H54 (cell line): Measurements from ENCODE around the gene CCDC57.
A peak's percentile ranks its signal among the peaks of the same experiment; 100 is the strongest.

Source experiments
- DNase-seq: peaks from one replicate; pipeline ENCODE4 v3.0.0; 2011; ENCODE audit warnings: low spot score, mixed read lengths; ENCODE audit not compliant: insufficient read length
- FAIRE-seq: peaks from 3 replicates; lab custom pipeline; 2011; peaks lifted over from hg19 to GRCh38; lab: Jason Lieb, UNC
- POLR2A ChIP-seq: IDR thresholded peaks from 2 replicates; pipeline ENCODE4 v1.6.1; 2011; ENCODE audit warnings: low read depth, mild to moderate bottlenecking, low read length

The CCDC57 gene

DNA sequence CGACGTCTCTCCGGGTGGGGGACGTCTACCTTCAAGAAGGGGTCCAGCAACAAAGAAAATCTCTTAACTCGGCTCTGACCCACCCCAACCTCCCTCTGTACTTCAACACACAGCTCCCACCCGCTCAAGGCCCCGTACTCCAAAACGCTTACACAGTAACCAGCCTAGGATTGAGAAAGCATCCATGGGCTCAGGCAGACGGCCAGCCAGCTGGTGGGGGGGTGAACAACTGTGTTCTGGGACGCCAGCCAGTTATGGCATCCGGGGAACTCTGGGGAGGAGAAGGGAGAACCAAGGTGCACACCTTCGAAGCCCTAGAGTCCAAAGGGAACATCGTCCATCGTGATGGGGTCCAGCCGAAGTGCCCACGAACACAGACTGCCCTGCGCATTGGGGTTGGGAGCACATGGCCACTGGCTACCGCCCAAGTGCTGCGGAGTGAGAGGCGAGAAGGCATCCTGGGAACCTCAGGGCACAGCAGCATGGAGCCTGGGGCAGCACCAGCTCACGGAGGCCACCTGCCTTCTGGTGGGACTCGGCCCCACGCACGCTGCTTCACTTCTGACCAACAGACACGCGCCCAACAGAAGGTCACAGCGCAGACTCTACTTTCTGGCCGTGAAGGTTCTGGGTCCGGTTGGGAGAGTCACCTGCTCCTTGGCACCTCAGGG lies 30.5 kb upstream of the CCDC57 start:
- FAIRE-seq (no peak), DNase-seq (no peak)
- no peak for TF ChIP-seq POLR2A

GRCh38 chr17:82242698-82242976 lies 30.0 kb upstream of the CCDC57 start:
- FAIRE-seq (no peak), DNase-seq (no peak)

DNA sequence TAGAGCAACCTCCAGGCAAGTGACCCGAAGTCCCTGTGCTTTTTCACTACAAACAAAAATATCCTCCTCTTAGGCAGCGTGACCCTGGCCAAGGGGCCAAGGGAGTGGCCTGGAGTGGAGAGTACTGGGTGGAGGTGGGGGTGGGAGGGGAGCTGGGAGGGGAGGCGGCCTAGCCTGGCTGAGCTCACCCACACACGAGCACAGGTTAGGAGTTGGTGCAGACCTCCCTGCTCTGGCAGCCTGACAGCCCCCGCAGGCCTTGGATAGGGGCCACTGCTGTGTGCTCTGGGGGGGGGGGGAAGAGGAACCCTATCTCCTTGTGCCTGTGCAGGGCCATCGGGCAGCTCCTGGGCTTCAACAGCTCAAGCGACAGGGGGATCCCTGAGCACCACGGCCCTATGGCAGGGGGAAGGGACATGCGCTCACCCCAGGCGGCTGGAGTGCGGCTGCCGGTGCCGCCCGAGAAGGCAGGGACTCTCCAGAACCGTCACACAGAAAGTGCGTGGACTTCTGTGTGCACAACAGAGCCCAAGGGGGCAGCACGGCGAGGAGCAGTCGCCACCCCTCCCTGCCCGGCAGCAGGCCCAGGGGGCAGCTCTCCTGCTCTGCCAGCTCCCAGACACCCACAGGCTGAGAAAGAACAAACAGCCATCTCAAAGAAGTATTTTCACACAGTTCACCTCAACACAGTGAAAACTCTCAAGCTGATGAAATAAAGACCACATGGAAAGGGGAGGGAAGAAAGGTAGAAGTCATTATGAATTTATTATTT lies 29.5 kb upstream of the CCDC57 start:
- TF ChIP-seq POLR2A, result no peak
- FAIRE-seq, result no peak
- no peak for DNase-seq

More at GRCh38 chr17:82242698-82242976, 30.0 kb upstream of the CCDC57 start:
- no peak for TF ChIP-seq POLR2A

DNA sequence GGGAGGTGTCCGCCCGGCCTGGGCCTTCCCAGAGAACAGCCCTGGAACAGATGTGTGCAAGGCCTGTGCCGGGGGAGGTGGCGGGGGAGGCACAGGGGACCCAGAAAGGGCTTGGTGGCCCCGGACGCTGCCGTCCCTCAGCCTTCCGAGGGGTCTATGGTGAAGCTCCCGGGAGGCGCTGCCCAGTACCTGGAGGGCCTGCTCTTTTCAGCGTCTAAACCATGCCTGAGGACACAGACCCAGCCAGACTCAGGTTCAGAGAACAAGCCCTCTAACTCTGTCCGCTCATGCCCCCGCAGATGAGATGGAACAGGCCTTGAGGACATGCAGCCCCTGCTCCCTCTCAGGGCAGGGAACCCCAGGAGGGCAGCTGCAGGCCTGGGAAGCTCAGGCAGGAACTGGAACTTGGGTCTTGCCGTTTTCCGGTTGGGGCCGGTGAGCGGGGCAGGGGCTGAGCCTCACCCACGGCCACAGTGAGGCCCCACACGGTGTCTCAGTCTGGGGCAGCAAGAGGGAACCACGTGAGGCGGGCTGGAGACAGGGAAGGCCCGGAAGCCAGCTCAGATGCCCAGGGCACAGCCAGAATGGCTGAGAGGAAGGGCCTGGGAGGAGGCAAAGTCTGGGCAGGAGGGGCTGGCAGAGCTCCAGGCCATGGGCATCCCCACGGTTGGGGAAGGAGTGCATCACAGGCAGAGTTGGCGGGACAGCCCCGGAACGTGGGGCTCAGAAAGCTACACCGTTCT lies 28.7 kb upstream of the CCDC57 start:
- no peak for FAIRE-seq
- no peak for TF ChIP-seq POLR2A
- peak; percentile 84 for DNase-seq

DNA sequence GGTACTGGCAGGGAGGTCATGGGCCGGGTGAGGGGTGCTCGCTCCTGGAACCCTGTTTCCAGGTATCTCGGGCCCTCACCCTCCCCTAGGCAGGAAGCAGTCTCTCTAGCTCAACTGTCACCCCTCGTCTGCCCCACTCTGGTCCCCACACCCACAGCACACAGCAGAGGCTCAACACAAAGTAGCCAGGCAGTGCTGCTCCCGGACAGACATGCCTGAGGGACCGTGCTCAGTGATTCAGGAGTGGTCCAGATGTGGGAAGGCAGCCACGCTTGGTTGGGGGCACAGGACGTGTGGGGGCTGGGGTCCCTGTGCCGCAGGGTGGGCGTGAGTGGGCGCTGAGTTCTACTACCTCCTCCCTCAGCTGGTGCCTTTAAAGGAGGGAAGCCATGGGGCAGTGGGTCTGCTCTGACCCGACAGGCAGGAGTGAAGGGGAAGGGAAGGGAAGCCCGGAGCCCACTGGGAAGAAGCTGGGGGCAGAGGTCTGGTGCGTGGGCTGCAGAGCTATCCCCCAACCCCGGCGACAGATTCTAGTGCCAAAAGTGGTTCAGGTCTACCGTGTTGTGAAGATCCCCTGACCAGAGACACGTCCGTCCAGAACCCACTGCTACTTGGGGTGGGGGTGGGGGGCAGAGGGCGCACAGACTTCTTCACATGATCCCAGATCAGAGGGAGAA lies 28.0 kb upstream of the CCDC57 start:
- no peak for DNase-seq
- no peak for FAIRE-seq

DNA sequence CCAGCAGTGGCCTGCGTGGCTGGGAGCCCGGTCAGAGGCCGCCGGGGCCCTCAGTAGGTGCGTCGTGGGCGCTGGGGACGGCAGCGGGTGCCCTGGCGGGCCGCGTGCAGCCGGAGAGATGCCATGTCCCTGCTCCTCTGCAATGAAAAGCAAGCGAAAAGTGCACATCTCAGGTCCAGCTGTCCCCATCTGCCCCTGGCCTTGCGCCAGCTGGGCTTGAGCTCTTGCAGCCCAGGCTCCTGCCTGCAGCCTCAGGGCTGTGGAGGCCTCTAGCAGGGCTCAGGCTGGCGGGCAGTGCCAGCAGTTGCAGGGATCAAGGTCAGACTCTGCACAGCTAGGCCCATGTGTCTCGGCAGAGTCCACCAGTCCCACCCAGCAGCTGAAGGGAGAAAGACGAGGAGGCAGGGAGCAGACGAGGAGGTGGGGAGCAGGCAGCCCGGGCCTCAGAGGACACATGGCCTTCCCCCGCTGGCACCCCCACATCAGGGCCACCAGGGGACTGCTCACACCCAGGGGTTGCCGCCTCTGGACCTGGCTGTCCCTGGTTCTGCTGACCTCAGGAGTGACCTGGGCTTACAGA lies 27.4 kb upstream of the CCDC57 start:
- no peak for FAIRE-seq
- DNase-seq, result no peak
- TF ChIP-seq POLR2A, result no peak

More for the DNA sequence above, 28.0 kb upstream of the CCDC57 start:
- TF ChIP-seq POLR2A, result 0 out of 2 replicates have a peak, but pooled peaks have one; percentile 11

DNA sequence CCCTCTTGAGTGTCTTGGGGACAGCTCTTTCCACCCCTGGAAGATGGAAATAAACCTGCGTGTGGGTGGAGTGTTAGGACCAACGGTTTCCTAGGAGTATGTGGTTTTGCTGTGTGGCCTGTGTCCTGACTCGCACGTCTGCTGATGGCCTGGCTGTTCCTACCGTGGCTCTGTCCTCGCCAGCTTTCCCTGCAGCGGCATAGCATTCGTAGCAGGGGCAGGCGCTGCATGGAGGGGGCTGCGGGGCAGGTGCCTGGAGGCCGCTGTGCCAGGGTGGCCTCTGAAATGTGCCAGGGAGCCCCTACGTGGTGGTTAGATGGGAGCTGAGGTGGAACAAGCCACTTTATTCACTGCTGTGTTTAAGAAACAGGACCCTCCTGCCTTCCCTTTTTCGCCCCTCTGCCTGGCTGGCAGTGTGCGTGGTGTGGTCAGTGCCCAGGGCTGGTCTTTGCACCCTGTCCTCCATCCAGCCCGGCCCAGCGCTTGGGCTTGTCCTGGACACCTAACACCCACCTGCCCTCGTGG lies 26.8 kb upstream of the CCDC57 start:
- TF ChIP-seq POLR2A, result no peak
- DNase-seq (no peak), FAIRE-seq (no peak)

DNA sequence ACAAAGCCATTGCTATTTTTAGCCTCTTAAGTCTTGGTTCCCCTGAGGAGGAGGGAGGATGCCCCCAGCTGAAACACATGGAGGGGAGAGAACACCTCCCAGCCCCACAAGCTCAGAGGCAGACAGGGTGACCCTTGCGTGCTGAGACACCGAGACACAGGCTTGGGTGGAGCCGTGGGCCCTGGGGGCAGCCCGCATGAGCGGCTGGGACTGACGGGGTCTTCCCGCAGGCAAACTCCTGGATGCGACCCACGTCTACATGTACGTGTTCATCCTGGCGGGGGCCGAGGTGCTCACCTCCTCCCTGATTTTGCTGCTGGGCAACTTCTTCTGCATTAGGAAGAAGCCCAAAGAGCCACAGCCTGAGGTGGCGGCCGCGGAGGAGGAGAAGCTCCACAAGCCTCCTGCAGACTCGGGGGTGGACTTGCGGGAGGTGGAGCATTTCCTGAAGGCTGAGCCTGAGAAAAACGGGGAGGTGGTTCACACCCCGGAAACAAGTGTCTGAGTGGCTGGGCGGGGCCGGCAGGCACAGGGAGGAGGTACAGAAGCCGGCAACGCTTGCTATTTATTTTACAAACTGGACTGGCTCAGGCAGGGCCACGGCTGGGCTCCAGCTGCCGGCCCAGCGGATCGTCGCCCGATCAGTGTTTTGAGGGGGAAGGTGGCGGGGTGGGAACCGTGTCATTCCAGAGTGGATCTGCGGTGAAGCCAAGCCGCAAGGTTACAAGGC lies 26.0 kb upstream of the CCDC57 start:
- TF ChIP-seq POLR2A, result peak; percentile 40; the same call in 1 of the 2 replicates
- FAIRE-seq, result no peak
- DNase-seq, result no peak

DNA sequence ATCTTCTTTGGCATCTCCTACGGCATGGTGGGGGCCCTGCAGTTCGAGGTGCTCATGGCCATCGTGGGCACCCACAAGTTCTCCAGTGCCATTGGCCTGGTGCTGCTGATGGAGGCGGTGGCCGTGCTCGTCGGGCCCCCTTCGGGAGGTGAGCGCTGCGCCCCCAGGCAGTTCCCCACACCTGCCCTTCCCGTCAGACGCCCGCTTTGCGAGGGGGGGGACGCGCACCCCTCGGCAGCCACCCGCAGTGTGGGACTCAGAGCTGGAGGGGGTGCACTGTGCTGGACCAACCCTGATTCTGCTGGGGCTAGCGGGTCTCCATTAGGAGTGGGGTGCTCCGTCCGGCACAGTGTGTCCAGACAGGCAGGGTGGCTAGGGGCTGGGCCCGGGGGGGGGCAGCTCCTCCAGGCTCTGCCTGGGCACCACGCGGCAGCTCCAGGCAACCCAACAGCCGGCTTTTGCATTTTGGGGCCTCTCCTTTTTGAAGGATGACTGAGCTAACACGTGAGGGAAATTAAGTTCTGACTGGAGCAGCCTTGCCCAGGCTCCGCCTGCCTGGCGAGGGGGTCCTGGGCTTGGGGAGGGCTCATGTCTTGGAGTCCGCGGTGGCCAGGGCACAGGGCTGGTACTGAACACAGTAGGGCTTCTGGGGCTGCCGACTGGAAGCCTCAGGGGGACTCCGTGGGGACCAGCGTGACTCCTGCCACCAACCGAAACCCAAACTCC lies 25.3 kb upstream of the CCDC57 start:
- DNase-seq (no peak), FAIRE-seq (no peak)
- no peak for TF ChIP-seq POLR2A

GRCh38 chr17:82237083-82237745 lies 24.6 kb upstream of the CCDC57 start:
- DNase-seq (no peak), FAIRE-seq (no peak)
- no peak for TF ChIP-seq POLR2A

DNA sequence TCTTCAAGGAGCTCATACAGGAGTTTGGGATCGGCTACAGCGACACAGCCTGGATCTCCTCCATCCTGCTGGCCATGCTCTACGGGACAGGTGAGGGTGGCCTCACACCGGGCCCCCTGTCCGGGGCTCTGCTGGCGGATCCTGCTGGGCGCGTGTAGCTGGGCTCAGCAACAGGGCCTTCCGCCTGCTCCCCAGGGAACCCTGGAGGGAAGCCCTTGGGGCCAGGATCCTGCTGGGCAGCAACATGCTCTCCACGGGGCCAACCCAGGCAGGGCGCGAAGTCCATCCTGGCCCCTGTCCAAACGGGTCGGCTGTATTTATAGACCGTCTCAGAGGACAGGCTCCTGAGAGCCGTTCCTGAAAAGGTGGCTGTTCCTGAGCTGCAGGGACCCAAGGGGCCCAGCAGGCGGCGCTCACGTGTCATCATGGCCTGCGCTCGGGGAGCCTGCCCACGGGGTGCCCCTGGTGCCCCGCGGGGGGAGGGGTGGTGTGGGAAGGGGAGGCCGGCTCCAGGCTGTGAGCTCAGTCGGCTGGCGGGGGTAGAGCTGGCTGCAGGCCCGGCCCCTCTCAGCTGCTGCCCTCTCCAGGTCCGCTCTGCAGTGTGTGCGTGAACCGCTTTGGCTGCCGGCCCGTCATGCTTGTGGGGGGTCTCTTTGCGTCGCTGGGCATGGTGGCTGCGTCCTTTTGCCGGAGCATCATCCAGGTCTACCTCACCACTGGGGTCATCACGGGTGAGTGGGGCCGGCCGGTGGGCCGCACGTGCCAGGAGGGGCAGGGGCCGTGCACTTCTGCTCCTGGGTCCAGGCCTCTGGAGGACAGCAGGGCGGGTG lies 23.7 kb upstream of the CCDC57 start:
- DNase-seq (no peak), FAIRE-seq (no peak)
- no peak for TF ChIP-seq POLR2A
